HepG2 (cell line): ENCODE data around the gene THSD4. TPM values are rescaled to one million over a fixed set of nuclear protein-coding genes. Genes with fewer than 3 reads are reported as not detected.

Experiments used
- ATAC-seq: fragments of 200-7000 bp; cut with Tn5 transposase; 3 replicates; pipeline ENCODE4 v1.9.1; 2020; ENCODE audit warnings: mild to moderate bottlenecking, moderate library complexity
- BruUV-seq: library from RNA; stranded (reverse); fragments of 400-500 nt; replicated peaks from 2 replicates; lab custom pipeline; 2021; lab: Mats Ljungman, UMichigan
- CTCF ChIA-PET: fragments of 300-600 bp; formaldehyde crosslinking; extraction: SDS; loops from one replicate; lab custom pipeline; 2021; ENCODE audit warnings: low total read pairs, inconsistent platforms, low intra/inter-chr PET ratio; lab: Yijun Ruan, JAX
- POLR2A ChIA-PET: fragments of 350-600 bp; sonication (Branson Sonifier 250); formaldehyde crosslinking; loops from one replicate; lab custom pipeline; 2020; ENCODE audit warnings: antibody characterized with exemption, inconsistent platforms; lab: Yijun Ruan, JAX
- DNase-seq: peaks from one replicate; pipeline ENCODE4 v3.0.0-alpha.2; 2015; ENCODE audit warnings: low spot score
- FAIRE-seq: peaks from 3 replicates; lab custom pipeline; 2011; peaks lifted over from hg19 to GRCh38; lab: Jason Lieb, UNC
- H2AFZ ChIP-seq: one replicate; pipeline ENCODE4 v1.6.1; 2011; ENCODE audit warnings: low read length, inconsistent platforms
- H3K27ac ChIP-seq: fragments of 300-600 bp; 3 replicates; pipeline ENCODE4 v1.8.0; 2011; ENCODE audit warnings: mixed run types, mild to moderate bottlenecking, mixed read lengths, low read length, inconsistent platforms; ENCODE audit not compliant: insufficient read depth; ENCODE audit errors: extremely low read length
- H3K27me3 ChIP-seq, 2 experiments: fragments of 200-600 bp in 1 of 2; 2 replicates in 1 of 2; 3 replicates in 1 of 2; pipeline versions ENCODE4 v1.6.0 to v1.8.0; 2011; ENCODE audit warnings: low read length in 2 of 2, mild to moderate bottlenecking in 2 of 2, moderate library complexity in 2 of 2, inconsistent platforms in 1 of 2; ENCODE audit not compliant: insufficient read depth in 2 of 2, control insufficient read depth in 1 of 2
- H3K36me3 ChIP-seq, 2 experiments: fragments of 200-600 bp in 1 of 2; replicated peaks in 1 of 2; 2 replicates in 1 of 2; 3 replicates in 1 of 2; pipeline versions ENCODE4 v1.5.1 to v1.8.0; 2011; ENCODE audit warnings: low read length in 2 of 2, inconsistent platforms in 1 of 2; ENCODE audit not compliant: insufficient read depth in 2 of 2, control insufficient read depth in 1 of 2
- H3K4me1 ChIP-seq: 2 replicates; pipeline ENCODE4 v1.5.1; 2012; ENCODE audit warnings: low read length, inconsistent platforms; ENCODE audit not compliant: insufficient read depth
- H3K4me2 ChIP-seq: 2 replicates; pipeline ENCODE4 v1.6.0; 2011; ENCODE audit warnings: low read depth, low read length, inconsistent platforms
- H3K4me3 ChIP-seq, 3 experiments: fragments of 200-600 bp in 1 of 3; sonication (generic), shearing (Covaris generic) in 1 of 3; replicated peaks in 1 of 3; 2 replicates each; pipeline ENCODE4 v1.5.1; 2011 to 2016; ENCODE audit warnings: low read length in 3 of 3, inconsistent platforms in 2 of 3, low read depth in 2 of 3, mild to moderate bottlenecking in 2 of 3, control low read depth in 1 of 3, mixed read lengths in 1 of 3; ENCODE audit not compliant: insufficient read depth in 1 of 3
- H3K79me2 ChIP-seq: one replicate; pipeline ENCODE4 v1.6.1; 2011; ENCODE audit warnings: low read length, inconsistent platforms; ENCODE audit not compliant: insufficient read depth
- H3K9ac ChIP-seq: 2 replicates; pipeline ENCODE4 v1.6.0; 2011; ENCODE audit warnings: mild to moderate bottlenecking, low read depth, low read length, inconsistent platforms; ENCODE audit not compliant: insufficient read depth
- H3K9me3 ChIP-seq: 2 replicates; pipeline ENCODE4 v1.5.1; 2012; ENCODE audit warnings: mild to moderate bottlenecking, low read length
- H4K20me1 ChIP-seq: 2 replicates; pipeline ENCODE4 v1.6.0; 2011; ENCODE audit warnings: inconsistent platforms, mild to moderate bottlenecking, low read length, moderate library complexity; ENCODE audit not compliant: insufficient read depth
- ARID2 ChIP-seq: sonication (generic); formaldehyde crosslinking; IDR thresholded peaks from 2 replicates; pipeline ENCODE4 v1.8.1; 2022; ENCODE audit warnings: mild to moderate bottlenecking, missing genetic modification reagents, borderline replicate concordance
- DMAP1 ChIP-seq: IDR thresholded peaks from 2 replicates; pipeline ENCODE4 v1.6.1; 2016
- E2F2 ChIP-seq: sonication (generic); formaldehyde crosslinking; IDR thresholded peaks from 2 replicates; pipeline ENCODE4 v1.4.0; 2020; ENCODE audit warnings: missing genetic modification reagents, borderline replicate concordance
- SETDB1 ChIP-seq: sonication (generic); formaldehyde crosslinking; IDR thresholded peaks from 2 replicates; pipeline ENCODE4 v1.5.1; 2020; ENCODE audit warnings: missing genetic modification reagents, mild to moderate bottlenecking, borderline replicate concordance
- SRF ChIP-seq: IDR thresholded peaks from 2 replicates; pipeline ENCODE4 v1.6.1; 2011; ENCODE audit warnings: mild to moderate bottlenecking, low read depth, low read length, moderate library complexity
- TP53 ChIP-seq: sonication (generic); formaldehyde crosslinking; conservative IDR thresholded peaks from 2 replicates; pipeline ENCODE4 v1.4.0; 2020; ENCODE audit warnings: missing genetic modification reagents
- ZC3H13 ChIP-seq: sonication (generic); formaldehyde crosslinking; IDR thresholded peaks from 2 replicates; pipeline ENCODE4 v1.8.1; 2023; ENCODE audit warnings: mild to moderate bottlenecking, missing genetic modification reagents, moderate library complexity
- ZNF703 ChIP-seq: sonication (generic); formaldehyde crosslinking; IDR thresholded peaks from 2 replicates; pipeline ENCODE4 v1.5.1; 2020; ENCODE audit warnings: missing genetic modification reagents, mild to moderate bottlenecking, moderate library complexity, borderline replicate concordance
- ZNF891 ChIP-seq: sonication (generic); formaldehyde crosslinking; IDR thresholded peaks from 2 replicates; pipeline ENCODE4 v1.5.0; 2020; ENCODE audit warnings: mild to moderate bottlenecking, missing genetic modification reagents
- WGBS: methylation state at CpG from one replicate; pipeline ENCODE4 v1.1.6; 2017; ENCODE audit warnings: low lambda C conversion rate; 5-methylcytosine and 5-hydroxymethylcytosine counted together
- in situ Hi-C: cut with HindIII; loops from 2 replicates; pipeline ENCODE4 v1.10.0; 2017; ENCODE audit warnings: low pct_unique_long_range_greater_than_20kb; ENCODE audit not compliant: extremely low pct_ligation_motif_present
- intact Hi-C: fragments of 100-400 bp; cut with micrococcal nuclease; formaldehyde crosslinking; loops from one replicate; pipeline ENCODE4 v1.10.0; 2022; ENCODE audit not compliant: unreplicated experiment
- polyA plus RNA-seq, 8 experiments: library from polyadenylated mRNA; depleted of rRNA in 3 of 8; stranded (reverse) in 7 of 8; unstranded in 1 of 8; fragments of >200 nt; fragmentation: Illumina TruSeq in 4 of 8; extraction: Trizol in 4 of 8; gene quantifications; 2 replicates each; pipeline versions ENCODE4 v1.2.1 to v1.2.3, GENCODE V29; 2011 to 2016; ENCODE audit warnings: low read depth in 4 of 8, missing spikeins in 1 of 8, mixed read lengths in 1 of 8; ENCODE audit not compliant: insufficient read depth in 1 of 8
- total RNA-seq, 5 experiments: library from RNA; depleted of rRNA; stranded (reverse); fragments of >200 nt; fragmentation: Illumina TruSeq; extraction: Trizol; gene quantifications; 2 replicates each; pipeline ENCODE4 v1.2.3, GENCODE V29; 2016; ENCODE audit warnings: low read depth in 1 of 5
- TF ChIP-seq, protein P1 (sequence below), 2 experiments: sonication (generic) in 1 of 2; formaldehyde crosslinking in 1 of 2; IDR thresholded peaks; 2 replicates each; pipeline versions ENCODE4 v1.4.0 to v1.6.1; 2018 to 2020; ENCODE audit warnings: missing genetic modification reagents in 2 of 2, borderline replicate concordance in 1 of 2, low read depth in 1 of 2, mild to moderate bottlenecking in 1 of 2, missing biosample characterization in 1 of 2
- TF ChIP-seq, protein P2 (sequence below): sonication (generic); formaldehyde crosslinking; IDR thresholded peaks from 2 replicates; pipeline ENCODE4 v1.4.0; 2020; ENCODE audit warnings: missing genetic modification reagents, borderline replicate concordance

The THSD4 gene
- total and polyA plus RNA-seq, 2 of the 13 experiments (the other 11 are each of a cell fraction or from before 2014, with no cell fraction given), result 0.07 to 0.21 TPM

GRCh38 chr15:71282076-71282475, 166.8 kb downstream of the THSD4 start:
- intact Hi-C loops (no loop called here), in situ Hi-C loops (no loop called here)
- Histone ChIP-seq H3K9me3 (no peaks in the 10 kb centered on the region), H3K4me2 (no peak overlapping the region), H3K27me3 (no peaks in the 10 kb centered on the region; a peak in 1 of 5 replicates), H3K79me2 (no peaks in the 10 kb centered on the region), H3K4me3 (no peak overlapping the region), H2AFZ (no peak overlapping the region), H3K27ac (no peak overlapping the region), H3K4me1 (peaks cover 16% of the 10 kb centered on the region), H3K9ac (no peak overlapping the region), H3K36me3 (no peaks in the 10 kb centered on the region), H4K20me1 (no peaks in the 10 kb centered on the region)
- DNase-seq (no peak), ATAC-seq (no peak), FAIRE-seq (no peak)
- no TSS peak for BruUV-seq
- ChIA-PET POLR2A (no interaction called here), CTCF (no interaction called here)
- WGBS, result 55% methylated on average over 3 of the region's 3 CpGs
- TF ChIP-seq ZNF891 (no peak), SETDB1 (CRISPR knock-in tag) (no peak), ARID2 (CRISPR knock-in tag) (no peak), TP53 (CRISPR knock-in tag) (no peak), ZC3H13 (no peak), SRF (no peak), E2F2 (no peak), ZNF703 (CRISPR knock-in tag) (no peak), DMAP1 (no peak)
- TF ChIP-seq, protein P1, sequence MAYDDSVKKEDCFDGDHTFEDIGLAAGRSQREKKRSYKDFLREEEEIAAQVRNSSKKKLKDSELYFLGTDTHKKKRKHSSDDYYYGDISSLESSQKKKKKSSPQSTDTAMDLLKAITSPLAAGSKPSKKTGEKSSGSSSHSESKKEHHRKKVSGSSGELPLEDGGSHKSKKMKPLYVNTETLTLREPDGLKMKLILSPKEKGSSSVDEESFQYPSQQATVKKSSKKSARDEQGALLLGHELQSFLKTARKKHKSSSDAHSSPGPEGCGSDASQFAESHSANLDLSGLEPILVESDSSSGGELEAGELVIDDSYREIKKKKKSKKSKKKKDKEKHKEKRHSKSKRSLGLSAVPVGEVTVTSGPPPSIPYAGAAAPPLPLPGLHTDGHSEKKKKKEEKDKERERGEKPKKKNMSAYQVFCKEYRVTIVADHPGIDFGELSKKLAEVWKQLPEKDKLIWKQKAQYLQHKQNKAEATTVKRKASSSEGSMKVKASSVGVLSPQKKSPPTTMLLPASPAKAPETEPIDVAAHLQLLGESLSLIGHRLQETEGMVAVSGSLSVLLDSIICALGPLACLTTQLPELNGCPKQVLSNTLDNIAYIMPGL (CRISPR knock-in tag; IDR thresholded peaks at IDR 0.05; ENCODE audit: borderline replicate concordance in 1 of 2, low read depth in 1 of 2), result no peak
- TF ChIP-seq, protein P2, sequence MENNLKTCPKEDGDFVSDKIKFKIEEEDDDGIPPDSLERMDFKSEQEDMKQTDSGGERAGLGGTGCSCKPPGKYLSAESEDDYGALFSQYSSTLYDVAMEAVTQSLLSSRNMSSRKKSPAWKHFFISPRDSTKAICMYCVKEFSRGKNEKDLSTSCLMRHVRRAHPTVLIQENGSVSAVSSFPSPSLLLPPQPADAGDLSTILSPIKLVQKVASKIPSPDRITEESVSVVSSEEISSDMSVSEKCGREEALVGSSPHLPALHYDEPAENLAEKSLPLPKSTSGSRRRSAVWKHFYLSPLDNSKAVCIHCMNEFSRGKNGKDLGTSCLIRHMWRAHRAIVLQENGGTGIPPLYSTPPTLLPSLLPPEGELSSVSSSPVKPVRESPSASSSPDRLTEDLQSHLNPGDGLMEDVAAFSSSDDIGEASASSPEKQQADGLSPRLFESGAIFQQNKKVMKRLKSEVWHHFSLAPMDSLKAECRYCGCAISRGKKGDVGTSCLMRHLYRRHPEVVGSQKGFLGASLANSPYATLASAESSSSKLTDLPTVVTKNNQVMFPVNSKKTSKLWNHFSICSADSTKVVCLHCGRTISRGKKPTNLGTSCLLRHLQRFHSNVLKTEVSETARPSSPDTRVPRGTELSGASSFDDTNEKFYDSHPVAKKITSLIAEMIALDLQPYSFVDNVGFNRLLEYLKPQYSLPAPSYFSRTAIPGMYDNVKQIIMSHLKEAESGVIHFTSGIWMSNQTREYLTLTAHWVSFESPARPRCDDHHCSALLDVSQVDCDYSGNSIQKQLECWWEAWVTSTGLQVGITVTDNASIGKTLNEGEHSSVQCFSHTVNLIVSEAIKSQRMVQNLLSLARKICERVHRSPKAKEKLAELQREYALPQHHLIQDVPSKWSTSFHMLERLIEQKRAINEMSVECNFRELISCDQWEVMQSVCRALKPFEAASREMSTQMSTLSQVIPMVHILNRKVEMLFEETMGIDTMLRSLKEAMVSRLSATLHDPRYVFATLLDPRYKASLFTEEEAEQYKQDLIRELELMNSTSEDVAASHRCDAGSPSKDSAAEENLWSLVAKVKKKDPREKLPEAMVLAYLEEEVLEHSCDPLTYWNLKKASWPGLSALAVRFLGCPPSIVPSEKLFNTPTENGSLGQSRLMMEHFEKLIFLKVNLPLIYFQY (CRISPR knock-in tag), result no peak
